ENCODE data around the gene ANKRD10.
A peak's percentile ranks its signal among the peaks of the same experiment; 100 is the strongest.

The ANKRD10 gene

GRCh38 chr13:110914331-110915056 lies 375 bp downstream of the ANKRD10 start (continued):
- no peak for TF ChIP-seq ZNF23 (tag by site-specific recombination; IDR thresholded peaks at IDR 0.05; ENCODE audit: borderline replicate concordance)
- TF ChIP-seq PRDM6 (tag by site-specific recombination; IDR thresholded peaks at IDR 0.05), result no peak
- TF ChIP-seq ZBTB20 (tag by site-specific recombination; IDR thresholded peaks at IDR 0.05), result no peak; the same call in 1 of the 2 replicates
- TF ChIP-seq HOXC10 (CRISPR knock-in tag; IDR thresholded peaks at IDR 0.05), result no peak
- no peak for TF ChIP-seq SCRT1 (tag by site-specific recombination; IDR thresholded peaks at IDR 0.05; ENCODE audit: borderline replicate concordance)
- no peak for TF ChIP-seq ZSCAN4 (tag by site-specific recombination; IDR thresholded peaks at IDR 0.05)
- peak; percentile 82 for TF ChIP-seq KLF9 (tag by site-specific recombination; IDR thresholded peaks at IDR 0.05; ENCODE audit: low read depth)
- peak; percentile 51; the same call in 1 of the 2 replicates for TF ChIP-seq ZNF600 (tag by site-specific recombination; IDR thresholded peaks at IDR 0.05)
- TF ChIP-seq ZNF214 (tag by site-specific recombination; IDR thresholded peaks at IDR 0.05; ENCODE audit: borderline replicate concordance), result no peak
- TF ChIP-seq ZNF654 (tag by site-specific recombination; IDR thresholded peaks at IDR 0.05; ENCODE audit: low read depth), result no peak
- no peak for TF ChIP-seq ZNF707 (tag by site-specific recombination; IDR thresholded peaks at IDR 0.05)
- peak; percentile 48 for TF ChIP-seq SP2 (tag by site-specific recombination; IDR thresholded peaks at IDR 0.05)
- TF ChIP-seq RBAK (tag by site-specific recombination; IDR thresholded peaks at IDR 0.05), result no peak
- TF ChIP-seq ZNF626 (tag by site-specific recombination; IDR thresholded peaks at IDR 0.05), result no peak
- no peak for TF ChIP-seq ZNF366 (tag by site-specific recombination; conservative IDR thresholded peaks at IDR 0.05)
- TF ChIP-seq ZNF704 (tag by site-specific recombination; IDR thresholded peaks at IDR 0.05), result no peak
- TF ChIP-seq GLIS2 (tag by site-specific recombination; IDR thresholded peaks at IDR 0.05), result 0 out of 2 replicates have a peak, but pooled peaks have one; percentile 8
- no peak for TF ChIP-seq SETDB1 (IDR thresholded peaks at IDR 0.05; ENCODE audit: insufficient read length, low read length)
- peak; percentile 67; the same call in 1 of the 2 replicates for TF ChIP-seq ZSCAN23 (tag by site-specific recombination; IDR thresholded peaks at IDR 0.05)
- peak; percentile 70; the same call in 1 of the 2 replicates for TF ChIP-seq ZNF660 (tag by site-specific recombination; IDR thresholded peaks at IDR 0.05)
- no peak for TF ChIP-seq TSHZ1 (tag by site-specific recombination; IDR thresholded peaks at IDR 0.05; ENCODE audit: borderline replicate concordance)
- no peak for TF ChIP-seq ZNF26 (tag by site-specific recombination; IDR thresholded peaks at IDR 0.05)
- TF ChIP-seq ZNF580 (tag by site-specific recombination; IDR thresholded peaks at IDR 0.05), result no peak
- TF ChIP-seq BCL11A (tag by site-specific recombination; IDR thresholded peaks at IDR 0.05; ENCODE audit: low read depth), result no peak
- TF ChIP-seq ZNF169 (tag by site-specific recombination; IDR thresholded peaks at IDR 0.05), result no peak
- no peak for TF ChIP-seq ZNF544 (tag by site-specific recombination; IDR thresholded peaks at IDR 0.05)
- no peak for TF ChIP-seq ZSCAN16 (tag by site-specific recombination; IDR thresholded peaks at IDR 0.05)
- no peak for TF ChIP-seq ZNF184 (tag by site-specific recombination; IDR thresholded peaks at IDR 0.05)
- no peak for TF ChIP-seq ZNF223 (tag by site-specific recombination; IDR thresholded peaks at IDR 0.05)
- TF ChIP-seq ZNF266 (tag by site-specific recombination; IDR thresholded peaks at IDR 0.05; ENCODE audit: low read depth), result no peak
- no peak for TF ChIP-seq ZNF404 (tag by site-specific recombination; IDR thresholded peaks at IDR 0.05)
- no peak for TF ChIP-seq ZNF391 (tag by site-specific recombination; IDR thresholded peaks at IDR 0.05; ENCODE audit: borderline replicate concordance, low read depth)

Data from HEK293 (cell line).